ENCODE results near the gene ASGR1.

ASGR1 gene

DNA sequence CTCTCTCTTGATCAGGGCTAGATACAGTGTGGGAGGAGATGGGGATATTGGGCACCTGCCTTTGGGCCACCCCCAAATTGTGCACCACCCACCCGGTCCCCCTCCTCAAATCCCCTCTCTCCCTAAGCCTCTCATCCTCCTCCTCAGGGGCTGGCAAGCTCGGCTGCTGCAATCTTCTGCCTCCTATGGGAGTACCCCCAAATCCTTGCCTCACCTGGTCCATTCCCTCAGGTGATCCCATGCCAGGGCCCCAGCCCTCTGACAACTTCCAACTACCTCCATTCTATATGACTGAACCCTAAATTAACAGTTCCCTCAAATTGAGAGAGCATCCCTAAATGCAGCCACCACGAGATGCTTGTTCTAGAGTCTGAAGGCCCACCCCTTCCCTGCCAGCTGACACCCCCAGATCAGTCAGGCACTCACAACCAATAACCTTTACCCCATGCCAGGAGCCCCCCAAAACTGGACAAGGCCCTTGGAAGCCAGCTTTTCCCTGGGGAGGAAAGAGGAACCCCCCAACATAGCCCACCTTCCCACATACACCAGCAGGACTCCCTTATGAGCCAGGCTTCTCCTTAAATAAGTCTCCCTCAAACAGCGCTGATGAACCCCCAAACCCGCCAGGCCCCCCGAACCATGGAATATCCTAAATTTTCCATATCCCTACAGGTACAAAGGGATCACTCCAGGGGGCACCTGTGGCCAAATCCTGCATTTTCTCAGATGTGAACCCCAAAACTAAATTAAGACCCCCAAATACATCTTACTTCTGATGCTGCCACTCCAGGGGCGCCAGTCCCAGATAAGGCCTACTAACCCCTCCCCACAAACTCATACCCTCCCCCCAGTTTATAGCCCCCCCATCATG is 37.3 kb upstream of the ASGR1 start:
- DNase-seq (ENCODE audit: low read depth) = no peak

DNA sequence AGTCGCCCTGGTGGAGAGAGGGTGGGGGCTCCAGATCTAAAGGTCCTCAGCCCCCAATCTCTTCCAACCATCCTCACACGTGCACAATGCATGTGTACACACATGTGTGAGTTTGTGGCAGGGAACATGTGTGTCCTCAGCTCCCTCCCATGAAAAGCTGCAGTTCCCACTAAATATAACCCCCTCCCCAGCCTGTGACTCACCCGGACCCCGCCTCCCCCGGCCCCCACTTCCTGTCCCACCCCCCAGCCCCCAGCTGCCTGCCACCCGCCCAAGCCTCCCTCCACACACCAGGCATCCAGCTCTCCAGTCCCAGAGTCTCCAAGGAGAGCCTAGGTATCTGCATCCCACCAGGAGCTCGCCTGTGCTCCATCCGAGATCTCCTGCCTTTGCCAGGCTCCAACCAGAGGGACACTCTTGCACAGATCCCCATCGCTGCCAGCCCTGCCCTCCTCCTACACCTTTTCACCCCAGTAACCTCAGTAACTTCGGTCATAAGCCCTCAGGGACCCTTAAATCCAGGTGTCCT is 36.5 kb upstream of the ASGR1 start:
- no peak for DNase-seq (ENCODE audit: low read depth)

DNA sequence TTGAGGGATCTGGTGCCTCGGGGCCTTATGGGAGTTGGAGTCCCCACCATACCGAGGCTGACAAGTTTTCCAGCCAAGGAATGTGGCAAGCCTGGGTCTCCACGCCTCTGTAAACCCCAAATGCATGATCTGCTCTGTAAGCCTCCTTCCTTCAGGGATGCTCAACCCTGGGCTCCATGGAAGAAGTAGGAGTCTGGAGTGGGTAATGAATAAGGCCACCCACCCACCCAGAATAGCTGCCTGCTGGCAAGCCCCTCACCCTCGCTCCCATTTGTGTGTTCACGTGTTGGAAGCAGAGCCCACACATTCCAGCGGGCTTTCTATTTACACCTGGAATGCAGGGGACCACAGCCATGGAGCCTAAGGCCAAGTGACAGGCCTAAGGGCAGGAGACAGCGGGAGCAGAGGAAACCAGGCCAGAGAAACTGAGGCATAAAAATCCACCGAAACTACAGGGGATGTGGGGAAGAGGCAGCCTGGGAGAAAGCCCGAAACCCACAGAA is 36.0 kb upstream of the ASGR1 start:
- no peak for DNase-seq (ENCODE audit: low read depth)

DNA sequence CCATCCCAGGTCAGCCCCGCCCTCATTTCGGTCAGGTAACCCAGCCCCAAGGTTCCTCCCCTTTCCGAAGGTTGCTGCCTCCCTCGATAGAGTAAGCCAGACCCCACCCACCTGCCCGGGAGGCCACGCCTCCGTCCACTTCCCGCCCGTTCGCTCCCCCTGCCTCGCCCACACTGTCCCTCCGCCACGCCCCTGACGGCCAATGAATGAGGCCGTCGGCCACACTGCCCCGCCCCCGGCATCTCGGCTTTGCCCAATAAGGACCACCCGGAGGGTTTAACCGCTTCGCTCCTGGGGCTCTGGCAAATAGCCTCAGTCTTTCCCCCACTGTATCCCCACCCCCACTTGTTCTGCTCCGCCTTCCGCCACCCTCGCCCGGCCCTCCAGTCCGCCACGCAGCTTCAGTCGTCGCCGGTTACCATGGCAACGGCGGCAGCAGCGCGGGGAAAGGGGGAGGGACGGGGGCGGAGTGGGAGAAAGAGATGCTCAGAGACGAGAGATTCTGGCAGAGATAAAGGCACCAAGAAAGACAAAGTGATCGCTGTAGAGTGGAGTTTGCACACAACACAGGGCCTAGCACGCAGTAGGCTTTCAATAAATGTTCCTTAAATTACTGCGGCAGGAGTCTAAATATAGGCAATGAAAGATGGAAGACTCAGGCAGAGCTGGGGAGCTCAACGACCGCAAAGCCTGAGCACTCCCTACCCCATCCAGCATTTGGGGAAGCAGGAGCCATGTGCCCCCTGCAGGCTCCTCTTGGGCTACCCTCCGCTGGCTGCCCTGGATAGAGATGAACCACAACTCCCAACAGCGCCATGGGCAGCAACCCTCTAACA is 35.3 kb upstream of the ASGR1 start:
- DNase-seq (ENCODE audit: low read depth) = peak; percentile 98

DNA sequence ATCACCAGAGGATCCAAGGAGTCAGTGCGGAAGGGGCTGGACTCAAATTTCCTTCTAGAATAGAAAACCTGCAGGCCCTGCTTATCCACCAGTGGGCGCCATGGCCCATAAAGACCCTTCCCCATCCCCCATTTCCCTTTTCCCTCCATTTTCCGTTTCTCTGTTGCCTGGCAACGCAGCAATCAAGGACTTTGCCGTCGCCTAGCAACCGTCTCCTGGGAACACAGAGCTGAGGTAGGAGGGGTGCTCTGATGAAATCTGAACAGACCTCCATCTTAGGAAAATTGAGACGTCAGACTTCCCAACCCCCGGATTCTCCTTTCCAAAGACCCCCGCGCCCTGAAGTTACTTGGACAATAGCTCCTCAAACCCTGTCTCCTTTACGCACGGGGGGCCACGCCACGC is 34.7 kb upstream of the ASGR1 start:
- DNase-seq (ENCODE audit: low read depth) = peak; percentile 41

DNA sequence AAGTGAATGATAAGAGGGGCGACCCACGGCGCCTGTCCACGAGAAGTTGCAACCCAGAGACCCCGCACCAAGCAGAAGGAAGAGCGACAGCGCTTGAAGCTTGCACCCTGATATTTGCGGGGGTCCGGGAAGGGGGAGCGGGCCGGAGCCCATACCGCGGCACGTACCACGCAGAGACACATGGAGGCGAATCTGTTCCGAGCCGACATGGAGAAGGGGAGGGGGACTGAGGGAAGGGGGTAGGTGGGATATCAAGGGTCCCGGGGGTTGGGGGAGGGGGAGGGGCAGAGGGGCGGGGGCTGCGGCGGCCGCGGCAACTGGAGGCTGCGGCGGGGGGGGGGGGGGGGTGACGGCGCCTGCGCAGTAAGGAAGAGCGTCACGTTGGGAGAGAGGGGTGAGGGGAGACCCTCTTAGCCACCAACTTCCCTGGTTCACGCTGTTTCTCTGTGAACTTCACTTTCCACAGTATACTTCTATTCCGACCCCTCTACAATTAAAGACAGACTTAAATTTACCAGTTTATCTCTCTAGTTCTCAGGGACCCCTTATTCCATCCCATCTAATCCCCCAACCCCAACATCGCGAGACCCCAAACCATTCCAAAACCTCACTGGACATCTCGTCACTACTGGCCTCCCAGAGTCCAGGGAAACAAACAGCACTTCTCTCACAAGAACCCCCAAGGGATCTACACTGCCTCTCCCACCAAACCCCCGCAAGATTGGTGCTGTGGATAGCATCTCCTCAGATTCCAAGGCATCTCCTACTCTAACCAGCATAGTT is 32.5 kb upstream of the ASGR1 start:
- no peak for DNase-seq (ENCODE audit: low read depth)

DNA sequence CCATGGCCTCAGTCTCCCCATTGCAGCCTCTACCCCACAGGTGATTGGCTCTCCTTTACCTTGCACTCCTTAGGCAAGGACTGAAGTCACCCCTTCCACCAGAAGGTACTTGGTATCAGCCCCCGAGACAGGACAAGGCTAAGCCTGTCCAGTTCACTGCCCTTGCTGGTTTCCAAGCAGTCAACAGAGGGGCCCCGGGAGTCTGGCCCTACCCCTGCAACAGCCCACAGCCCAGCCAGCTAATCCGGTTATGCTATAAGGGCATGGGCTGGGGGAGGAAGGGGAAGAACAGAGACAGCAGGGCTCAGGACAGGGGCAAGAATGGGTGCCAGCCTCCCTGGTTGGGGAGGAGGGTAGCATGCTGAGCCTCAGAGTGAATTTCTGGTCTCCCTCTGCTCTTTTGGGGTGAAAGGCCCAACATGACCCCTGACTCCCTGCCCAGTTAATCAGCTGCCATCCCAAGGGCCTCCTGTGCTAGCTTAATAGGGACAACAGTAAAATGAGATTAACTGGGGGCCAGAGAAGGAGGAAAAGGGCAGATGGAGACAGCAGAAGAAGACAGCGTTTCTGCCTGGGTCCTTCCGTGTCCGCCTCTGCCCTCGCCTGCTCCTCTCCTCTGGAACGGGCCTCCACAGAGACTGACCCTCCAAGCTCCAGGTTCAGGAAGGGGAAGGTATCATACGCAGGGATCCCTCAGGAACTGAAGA is 29.7 kb upstream of the ASGR1 start:
- DNase-seq (ENCODE audit: low read depth) = no peak

DNA sequence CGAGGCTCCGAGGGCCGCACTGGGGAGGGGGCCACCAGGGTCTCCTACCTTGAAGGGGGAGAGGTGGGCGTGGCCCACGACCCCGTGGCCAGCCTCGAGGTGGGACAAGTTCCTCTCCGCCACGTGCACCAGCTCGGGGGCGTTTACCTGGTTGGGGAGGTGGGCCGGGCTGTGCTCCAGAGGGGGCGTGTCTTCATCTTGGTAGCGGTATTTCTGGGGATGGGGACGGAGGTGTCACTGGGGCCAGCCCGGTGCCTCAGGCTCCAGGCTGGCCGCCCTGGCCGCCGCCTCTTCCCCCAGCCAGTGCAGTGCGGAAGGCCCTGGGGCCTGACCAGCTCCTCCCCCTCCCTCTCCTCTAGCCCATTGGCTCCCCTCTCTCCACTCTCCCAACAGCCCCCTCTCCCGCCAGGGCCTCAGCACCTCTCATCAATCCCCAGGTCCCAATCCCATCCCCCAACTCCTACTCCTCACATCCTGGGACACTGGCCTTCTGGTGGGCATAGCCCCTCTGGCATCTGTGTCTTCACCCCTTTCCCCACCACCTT is 28.9 kb upstream of the ASGR1 start:
- no peak for DNase-seq (ENCODE audit: low read depth)

DNA sequence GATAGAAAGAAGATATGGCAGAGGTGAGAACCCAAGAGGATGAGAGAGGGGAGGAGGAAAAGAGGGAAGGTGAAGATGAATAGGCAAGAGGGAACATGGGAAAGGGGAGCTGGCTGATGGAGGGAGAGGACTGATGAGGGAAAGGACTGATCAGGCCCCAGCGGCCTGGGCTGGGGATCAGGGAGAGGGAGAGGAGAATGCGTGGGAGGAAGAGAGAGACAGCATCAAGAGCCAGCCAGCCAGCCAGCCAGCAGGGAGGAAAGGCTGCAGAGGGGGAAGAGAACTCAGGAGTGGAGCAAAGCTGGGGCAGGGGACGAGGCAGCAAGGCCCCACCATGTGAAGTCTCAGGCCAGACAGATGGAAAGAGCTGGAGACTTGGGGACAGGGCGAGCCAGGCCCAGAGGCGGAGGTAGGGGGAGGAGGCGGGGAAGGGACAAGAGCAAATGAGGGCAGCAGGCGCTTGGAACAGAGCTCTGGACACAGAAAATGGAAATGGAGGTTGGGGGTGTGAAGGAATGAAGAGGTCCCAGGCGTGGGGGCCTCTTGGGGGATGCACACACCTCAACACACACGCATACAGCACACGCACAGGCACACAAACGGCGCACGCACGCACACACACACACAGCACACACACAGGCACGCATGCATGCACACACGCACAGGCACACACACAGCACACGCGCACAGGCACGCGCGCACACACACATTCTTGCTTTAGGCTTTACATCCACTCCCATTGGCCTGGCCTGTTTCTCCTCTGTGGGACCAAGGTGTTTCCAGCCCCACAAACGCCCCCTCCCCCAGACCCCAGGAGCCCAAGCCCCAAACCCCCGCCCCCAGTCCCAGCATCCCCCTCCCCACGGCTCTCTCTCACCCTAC is 28.2 kb upstream of the ASGR1 start:
- DNase-seq (ENCODE audit: low read depth) = no peak

DNA sequence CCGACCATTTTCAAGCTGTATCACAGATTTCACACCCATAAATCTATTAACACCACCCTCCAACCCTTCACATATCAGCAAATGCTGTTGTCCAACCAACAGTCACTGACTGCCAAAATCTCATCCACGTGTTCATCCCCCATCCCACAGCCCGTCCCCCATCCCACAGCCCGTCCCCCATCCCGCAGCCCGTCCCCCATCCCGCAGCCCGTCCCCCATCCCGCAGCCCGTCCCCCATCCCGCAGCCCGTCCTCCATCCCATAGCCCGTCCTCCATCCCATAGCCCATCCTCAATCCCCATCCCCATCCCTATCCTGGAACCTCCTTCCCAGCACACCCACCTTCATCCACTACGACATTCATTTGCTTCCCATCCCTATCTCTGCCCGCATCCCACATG is 26.4 kb upstream of the ASGR1 start:
- DNase-seq (ENCODE audit: low read depth) = no peak

DNA sequence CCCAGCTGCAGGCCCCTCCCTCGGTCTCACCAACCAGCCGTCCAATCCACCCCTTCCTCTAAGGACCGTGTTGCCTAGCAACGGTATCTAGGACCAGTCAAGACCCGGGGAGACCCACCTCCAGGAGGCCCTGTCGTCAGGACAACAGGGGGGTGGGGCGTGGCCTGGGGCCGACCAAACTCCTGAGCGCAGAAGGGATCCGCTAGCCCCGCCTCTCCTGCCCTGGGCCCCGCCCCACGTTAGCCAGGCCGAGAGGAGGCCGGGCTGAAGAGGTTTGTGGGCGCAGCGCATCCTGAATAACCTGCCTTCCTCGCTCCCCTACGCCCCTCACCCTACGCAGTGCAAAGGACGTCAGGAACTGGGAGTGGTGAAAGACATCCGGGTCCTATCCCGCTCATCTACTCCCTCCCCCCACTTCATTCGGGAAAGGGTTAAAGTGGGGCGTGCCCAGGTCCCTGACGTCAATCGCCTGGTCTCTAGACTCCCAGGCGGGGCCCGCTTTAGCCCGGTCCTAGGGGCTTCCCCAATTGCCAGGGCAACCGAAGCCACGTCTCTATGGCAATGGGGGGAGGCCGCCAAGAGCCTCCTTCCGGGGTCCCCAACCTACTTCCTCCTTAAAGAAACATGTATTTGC is 25.8 kb upstream of the ASGR1 start:
- peak; percentile 84 for DNase-seq (ENCODE audit: low read depth)

DNA sequence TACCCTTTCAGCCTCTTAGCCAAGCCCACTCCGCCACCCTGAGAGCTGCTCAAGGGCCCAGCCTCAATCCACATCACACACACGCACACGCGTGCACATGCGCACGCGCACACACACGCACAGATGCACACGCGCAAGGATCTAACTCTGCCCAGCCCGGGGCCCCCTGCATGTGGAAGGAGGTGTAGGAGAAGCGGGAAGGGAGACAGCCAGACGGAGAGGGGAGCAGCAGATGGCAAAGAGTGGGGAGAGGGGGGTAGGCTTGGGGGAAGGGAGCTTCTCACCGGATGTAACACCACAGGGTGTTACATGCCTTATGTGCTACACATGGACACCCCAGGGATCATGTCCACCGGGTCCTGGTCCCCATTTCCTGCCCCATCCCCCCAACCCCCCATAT is 25.2 kb upstream of the ASGR1 start:
- DNase-seq (ENCODE audit: low read depth) = no peak

DNA sequence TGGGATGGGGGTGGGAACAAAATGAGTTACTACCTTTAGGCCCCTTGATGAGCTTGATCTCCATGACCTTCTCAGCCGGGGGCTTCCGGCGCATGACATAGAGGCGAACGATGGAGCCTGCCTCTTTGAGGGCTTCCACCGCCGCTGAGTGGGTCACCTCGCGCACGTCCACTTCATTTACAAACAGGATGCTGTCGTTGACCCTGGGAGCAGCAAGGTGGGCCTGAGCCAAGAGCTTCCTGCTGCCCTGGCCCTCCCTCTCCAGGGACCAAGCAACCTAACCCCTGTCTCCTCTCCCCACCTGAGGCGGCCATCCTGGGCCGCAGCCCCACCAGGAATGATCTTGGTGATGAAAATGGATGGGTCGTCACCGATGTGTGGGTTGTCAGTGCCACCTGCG is 24.2 kb upstream of the ASGR1 start:
- no peak for DNase-seq (ENCODE audit: low read depth)

DNA sequence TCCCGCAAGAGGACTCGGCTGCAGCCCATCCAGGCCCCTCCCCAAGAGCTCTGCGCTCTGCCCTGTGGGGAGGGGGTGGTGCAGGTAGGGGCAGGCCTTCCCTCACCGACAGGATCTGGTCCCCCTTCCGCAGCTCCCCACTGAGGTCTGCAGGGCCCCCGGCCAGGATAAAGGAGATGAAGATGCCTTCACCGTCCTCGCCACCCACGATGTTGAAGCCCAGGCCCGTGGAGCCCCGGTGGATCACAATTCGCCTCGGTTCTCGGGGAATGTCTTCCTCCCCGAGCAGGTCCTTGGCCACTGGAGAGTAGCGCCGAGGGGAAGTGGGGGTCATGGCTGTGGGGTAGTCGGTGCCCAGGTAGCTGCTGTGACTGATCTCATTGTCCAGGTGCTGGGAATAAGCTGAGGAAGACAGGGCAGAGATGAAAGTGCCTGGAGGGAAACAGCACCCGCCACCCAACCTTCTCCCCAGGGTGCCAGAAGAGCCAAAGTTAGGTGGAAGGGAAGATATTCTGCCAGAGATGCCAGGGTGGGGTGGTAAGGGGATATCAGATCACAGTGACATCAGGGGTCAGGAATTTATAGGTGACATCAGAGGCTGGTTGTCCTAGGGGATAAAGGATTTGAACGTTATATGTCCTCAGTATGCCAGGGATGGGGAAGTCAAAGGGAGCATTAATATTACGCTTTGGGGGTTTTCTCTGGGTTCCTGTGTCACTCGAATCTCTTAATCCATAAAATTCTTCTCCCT is 17.7 kb upstream of the ASGR1 start:
- no peak for DNase-seq (ENCODE audit: low read depth)

DNA sequence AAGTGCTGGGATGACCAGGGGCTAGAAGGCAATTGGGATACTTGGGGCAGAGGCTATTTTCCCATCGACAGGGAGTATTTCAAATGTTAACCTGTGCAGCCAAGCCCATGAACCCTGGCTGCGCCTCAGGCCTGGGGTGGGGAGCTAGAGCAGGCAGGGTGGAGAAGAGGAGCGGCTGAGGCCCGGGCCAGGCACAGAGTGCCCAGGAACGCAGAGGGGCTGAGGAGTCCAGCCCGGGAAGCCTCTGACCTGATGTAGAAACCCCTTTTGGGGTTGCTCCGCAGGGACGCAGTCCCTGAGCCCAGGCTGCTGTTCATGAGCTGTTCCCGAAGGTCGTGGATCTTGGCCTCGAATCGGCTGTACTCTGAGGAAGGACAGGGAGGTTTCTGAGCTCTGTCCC is 16.8 kb upstream of the ASGR1 start:
- no peak for DNase-seq (ENCODE audit: low read depth)

DNA sequence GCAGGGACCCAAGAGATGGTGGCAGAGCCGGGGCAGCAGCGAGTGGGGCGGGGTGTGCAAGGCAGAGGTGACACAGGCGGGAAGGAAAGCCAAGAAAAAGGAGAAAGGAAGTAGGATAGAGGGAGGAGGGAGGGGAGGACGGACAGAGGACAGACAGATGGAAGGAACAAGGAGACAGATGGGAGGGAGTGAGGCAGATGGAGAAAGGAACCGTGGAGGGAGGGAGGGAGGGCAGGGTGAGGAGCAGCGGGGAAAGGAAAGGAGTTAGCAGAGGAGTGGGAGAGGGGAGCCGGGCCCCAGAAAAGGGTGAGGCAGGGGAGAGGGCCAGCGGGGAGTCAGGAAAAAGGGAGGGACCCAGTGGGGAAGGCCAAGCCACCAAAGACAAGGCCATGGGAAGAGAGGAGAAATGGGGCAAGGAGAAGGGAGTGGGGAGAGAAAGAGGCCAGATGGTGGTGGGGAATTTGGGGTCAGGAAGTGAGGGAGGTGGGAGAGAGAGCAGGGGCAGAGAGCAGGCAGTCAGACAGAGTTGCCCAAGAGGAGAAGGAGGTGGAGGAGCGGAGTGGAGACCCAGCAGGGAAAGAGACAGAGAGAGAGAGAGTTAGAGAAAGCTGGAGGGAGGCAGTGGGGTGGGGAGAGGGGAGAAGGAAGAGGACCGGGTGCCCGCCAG is 13.2 kb upstream of the ASGR1 start:
- no peak for DNase-seq (ENCODE audit: low read depth)

DNA sequence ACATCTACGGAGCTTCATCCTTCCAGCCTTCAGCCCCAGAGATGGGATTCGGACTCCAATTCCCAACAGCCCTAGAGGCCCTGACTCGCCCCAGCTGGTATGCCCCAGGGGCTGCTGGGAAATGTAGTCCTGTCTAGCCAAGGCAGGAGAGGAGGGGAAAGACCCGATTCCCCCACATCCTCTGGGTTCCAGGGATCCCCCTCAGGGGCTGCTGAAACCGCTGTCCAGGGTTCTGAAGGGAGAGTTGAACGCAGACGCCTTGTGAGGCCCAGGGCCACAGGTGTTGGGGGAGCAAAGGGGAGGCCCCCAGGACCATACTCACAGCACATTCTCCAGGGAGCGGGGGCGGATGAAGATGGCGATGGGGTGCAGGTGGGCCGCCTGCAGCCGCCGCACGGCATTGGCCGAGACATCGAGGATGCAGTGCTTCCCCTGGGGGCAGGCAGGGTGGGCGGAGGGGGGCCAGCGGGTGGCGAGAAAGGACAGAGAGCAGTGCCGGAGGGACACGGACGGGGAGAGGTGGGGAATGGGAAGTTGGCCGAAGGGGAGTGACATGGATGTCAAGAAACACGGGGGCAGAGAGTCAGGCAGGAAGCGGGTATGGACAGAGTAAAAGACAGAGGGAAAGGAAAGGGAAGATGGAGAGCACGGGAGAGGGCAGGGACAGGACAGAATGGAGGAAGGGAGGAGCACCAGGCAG is 12.6 kb upstream of the ASGR1 start:
- no peak for DNase-seq (ENCODE audit: low read depth)

DNA sequence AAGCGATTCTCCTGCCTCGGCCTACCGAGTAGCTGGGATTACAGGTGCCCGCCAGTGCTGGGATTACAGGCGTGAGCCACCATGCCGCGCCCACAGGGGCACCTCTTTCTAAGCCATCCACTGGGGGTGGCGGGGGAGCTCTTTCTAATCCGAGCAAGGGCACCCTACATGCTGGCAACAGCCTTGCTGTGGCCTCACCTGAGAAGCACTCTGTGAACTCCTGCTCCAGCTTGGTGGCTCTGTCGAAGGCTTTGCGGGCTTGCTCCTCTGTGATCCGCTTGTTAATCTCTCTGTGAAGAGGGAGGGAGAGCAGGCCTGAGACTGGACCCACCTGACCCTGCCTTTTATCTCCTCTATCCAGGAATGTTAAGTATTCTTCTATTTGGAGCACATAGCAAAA is 11.9 kb upstream of the ASGR1 start:
- DNase-seq (ENCODE audit: low read depth) = no peak

All from activated T-helper 9 cell treated with anti-CD3 and anti-CD28 coated beads, Interleukin-2, amount 50 U/mL, for 16 hours (primary cell).